ENCODE results near the gene PCCA.

DNA sequence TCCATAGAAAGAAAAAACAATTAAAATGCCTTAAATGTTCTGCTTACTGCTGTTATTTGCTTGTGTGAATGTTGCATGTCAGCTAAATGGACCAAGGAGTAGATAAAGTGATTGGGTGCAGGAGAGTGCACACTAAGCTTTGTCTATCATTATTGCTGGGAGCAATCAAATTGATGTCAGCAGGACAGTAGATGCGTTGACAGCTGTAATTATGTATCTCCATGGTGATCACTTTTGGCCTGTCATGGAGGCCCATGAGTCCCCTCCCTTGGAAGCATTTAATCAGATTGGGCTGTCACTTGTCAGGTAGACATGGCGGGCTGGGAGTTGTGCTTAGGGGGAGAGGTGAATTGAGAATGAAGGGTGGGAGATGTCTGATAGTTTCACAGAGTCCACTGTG is 215.3 kb downstream of the PCCA start:
- TF ChIP-seq, protein P1, sequence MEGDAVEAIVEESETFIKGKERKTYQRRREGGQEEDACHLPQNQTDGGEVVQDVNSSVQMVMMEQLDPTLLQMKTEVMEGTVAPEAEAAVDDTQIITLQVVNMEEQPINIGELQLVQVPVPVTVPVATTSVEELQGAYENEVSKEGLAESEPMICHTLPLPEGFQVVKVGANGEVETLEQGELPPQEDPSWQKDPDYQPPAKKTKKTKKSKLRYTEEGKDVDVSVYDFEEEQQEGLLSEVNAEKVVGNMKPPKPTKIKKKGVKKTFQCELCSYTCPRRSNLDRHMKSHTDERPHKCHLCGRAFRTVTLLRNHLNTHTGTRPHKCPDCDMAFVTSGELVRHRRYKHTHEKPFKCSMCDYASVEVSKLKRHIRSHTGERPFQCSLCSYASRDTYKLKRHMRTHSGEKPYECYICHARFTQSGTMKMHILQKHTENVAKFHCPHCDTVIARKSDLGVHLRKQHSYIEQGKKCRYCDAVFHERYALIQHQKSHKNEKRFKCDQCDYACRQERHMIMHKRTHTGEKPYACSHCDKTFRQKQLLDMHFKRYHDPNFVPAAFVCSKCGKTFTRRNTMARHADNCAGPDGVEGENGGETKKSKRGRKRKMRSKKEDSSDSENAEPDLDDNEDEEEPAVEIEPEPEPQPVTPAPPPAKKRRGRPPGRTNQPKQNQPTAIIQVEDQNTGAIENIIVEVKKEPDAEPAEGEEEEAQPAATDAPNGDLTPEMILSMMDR (IDR thresholded peaks at IDR 0.05), result no peak
- no peak for TF ChIP-seq POLR2A (IDR thresholded peaks at IDR 0.05)

All from adrenal gland (tissue), 5 donors.